NCI-H128 (cell line): ENCODE measurements around the gene TECRL.

ENCODE experiments used
- DNase-seq: peaks from one replicate; lab custom pipeline; 2025; ENCODE audit not compliant: unreplicated experiment; lab: John Stamatoyannopoulos, UW

Gene TECRL

GRCh38 chr4:64409300-64409699 lies at the start of gene TECRL:
TECRL (minus strand) TSS chr4:64409450; CDS start chr4:64409351, 99 bp downstream.
- no peak for DNase-seq

- DNase-seq: no peak
Measured at GRCh38 chr4:64432674-64433073, 23.4 kb upstream of the TECRL start.

GRCh38 chr4:64430933-64431332 lies 21.7 kb upstream of the TECRL start:
- DNase-seq: no peak

- DNase-seq: no peak
Measured at GRCh38 chr4:64417974-64418373, 8.7 kb upstream of the TECRL start.

GRCh38 chr4:64407000-64407399 lies 2.2 kb downstream of the TECRL start:
- no peak for DNase-seq

- DNase-seq: no peak
Measured at GRCh38 chr4:64405761-64406160, 3.5 kb downstream of the TECRL start.

GRCh38 chr4:64402684-64403083 lies 6.6 kb downstream of the TECRL start:
- DNase-seq: no peak

- no peak for DNase-seq
Measured at GRCh38 chr4:64399313-64400109, 9.7 kb downstream of the TECRL start.

GRCh38 chr4:64394469-64394868 lies 14.8 kb downstream of the TECRL start:
- no peak for DNase-seq

GRCh38 chr4:64388252-64388651 lies 21.0 kb downstream of the TECRL start:
- DNase-seq: no peak

GRCh38 chr4:64385220-64385619 lies 24.0 kb downstream of the TECRL start:
- DNase-seq: no peak

GRCh38 chr4:64384237-64385203 lies 24.7 kb downstream of the TECRL start:
- no peak for DNase-seq

- no peak for DNase-seq
Measured at GRCh38 chr4:64368741-64369140, 40.5 kb downstream of the TECRL start.

GRCh38 chr4:64361399-64361740 lies 47.9 kb downstream of the TECRL start:
- DNase-seq: no peak

- DNase-seq: no peak
Measured at GRCh38 chr4:64360664-64361398, 48.4 kb downstream of the TECRL start.

GRCh38 chr4:64359489-64359888 lies 49.8 kb downstream of the TECRL start:
- no peak for DNase-seq

- DNase-seq: no peak
Measured at GRCh38 chr4:64353904-64354303, 55.3 kb downstream of the TECRL start.

GRCh38 chr4:64341711-64342110 lies 67.5 kb downstream of the TECRL start:
- DNase-seq: no peak

GRCh38 chr4:64340218-64341110 lies 68.8 kb downstream of the TECRL start:
- no peak for DNase-seq

- no peak for DNase-seq
Measured at GRCh38 chr4:64334964-64335363, 74.3 kb downstream of the TECRL start.
